K562 (cell line): ENCODE results near the gene FBXO48. TPM values are rescaled to one million over a fixed set of nuclear protein-coding genes. Genes with fewer than 3 reads are reported as not detected.

Experiments
- ARNT ChIP-seq, 2 experiments: fragments of 450-650 bp; IDR thresholded peaks; 2 replicates each; pipeline ENCODE4 v1.6.1; 2016; ENCODE audit warnings: mild to moderate bottlenecking in 1 of 2
- ATF4 ChIP-seq: fragments of 450-650 bp; formaldehyde crosslinking; IDR thresholded peaks from 2 replicates; pipeline ENCODE4 v1.4.0; 2022; ENCODE audit warnings: mild to moderate bottlenecking, moderate library complexity
- BDP1 ChIP-seq: IDR thresholded peaks from 3 replicates; pipeline ENCODE4 v1.6.1; 2011; ENCODE audit not compliant: insufficient read length, insufficient read depth
- CC2D1A ChIP-seq: fragments of 450-650 bp; IDR thresholded peaks from 2 replicates; pipeline ENCODE4 v1.6.1; 2017; ENCODE audit warnings: mild to moderate bottlenecking
- CTCF ChIP-seq, 3 experiments: IDR thresholded peaks in 2 of 3; conservative IDR thresholded peaks in 1 of 3; 2 replicates each; pipeline ENCODE4 v1.5.1; 2011 to 2012; ENCODE audit warnings: low read length in 3 of 3, mild to moderate bottlenecking in 3 of 3, control low read depth in 2 of 3, improper control_type of control experiment in 1 of 3, inconsistent platforms in 1 of 3, low read depth in 1 of 3, mixed read lengths in 1 of 3, moderate library complexity in 1 of 3; ENCODE audit not compliant: insufficient read depth in 2 of 3
- DEAF1 ChIP-seq: fragments of 450-650 bp; formaldehyde crosslinking; IDR thresholded peaks from 2 replicates; pipeline ENCODE4 v1.4.0; 2020; ENCODE audit warnings: mild to moderate bottlenecking, moderate library complexity
- E2F8 ChIP-seq: fragments of 450-650 bp; IDR thresholded peaks from 2 replicates; pipeline ENCODE4 v1.7.1; 2018; ENCODE audit warnings: mild to moderate bottlenecking, low read depth; ENCODE audit not compliant: partially characterized antibody
- MAX ChIP-seq: sonication (generic); formaldehyde crosslinking; IDR thresholded peaks from 2 replicates; pipeline ENCODE4 v1.9.0; 2022; ENCODE audit warnings: mild to moderate bottlenecking, missing genetic modification reagents
- MLX ChIP-seq, 2 experiments: fragments of 450-650 bp in 1 of 2; sonication (generic) in 1 of 2; formaldehyde crosslinking; conservative IDR thresholded peaks; 2 replicates each; pipeline versions ENCODE4 v1.4.0 to v1.8.1; 2020 to 2022; ENCODE audit warnings: mild to moderate bottlenecking in 1 of 2, missing genetic modification reagents in 1 of 2
- NFYB ChIP-seq: IDR thresholded peaks from 2 replicates; pipeline ENCODE4 v1.6.1; 2011; ENCODE audit warnings: mild to moderate bottlenecking, moderate library complexity; ENCODE audit not compliant: insufficient read length; ENCODE audit errors: extremely low read depth
- POLR2H ChIP-seq: IDR thresholded peaks from 2 replicates; pipeline ENCODE4 v1.6.1; 2016; ENCODE audit warnings: missing genetic modification characterization, low read depth, mild to moderate bottlenecking, control low read depth, missing compliant biosample characterization, moderate library complexity
- SMAD2 ChIP-seq: fragments of 150-350 bp; IDR thresholded peaks from 2 replicates; pipeline ENCODE4 v1.6.1; 2014; ENCODE audit warnings: low read depth, mild to moderate bottlenecking, low read length
- SMC3 ChIP-seq: conservative IDR thresholded peaks from 2 replicates; pipeline ENCODE4 v1.6.1; 2011; ENCODE audit warnings: low read depth, low read length, improper control_type of control experiment; ENCODE audit not compliant: insufficient read depth
- polyA plus RNA-seq, 8 experiments: library from polyadenylated mRNA; depleted of rRNA in 4 of 8; stranded (reverse) in 5 of 8; unstranded in 3 of 8; fragments of >200 nt; fragmentation: Nextera tagmentation in 2 of 8; fragmentation: Illumina TruSeq in 1 of 8; extraction: Ambion mirVana in 2 of 8; extraction: Trizol in 1 of 8; gene quantifications; 2 replicates each; pipeline versions ENCODE4 v1.2.1 to v1.2.3, GENCODE V29; 2011 to 2014; ENCODE audit warnings: inconsistent platforms in 1 of 8, missing spikeins in 1 of 8
- total RNA-seq, 7 experiments: library from RNA; depleted of rRNA in 6 of 7; stranded (reverse); fragments of >200 nt in 6 of 7; fragmentation: Illumina TruSeq in 2 of 7; extraction: Trizol in 2 of 7; gene quantifications; 2 replicates each; pipeline versions ENCODE4 v1.2.1 to v1.2.3, GENCODE V29; 2011 to 2021; ENCODE audit warnings: low replicate concordance in 1 of 7

Gene FBXO48
- total and polyA plus RNA-seq, 9 of the 15 experiments (the other 6 are each of a cell fraction or from before 2014, with no cell fraction given), result 0.36 to 1.8 (median 0.73) TPM

- TF ChIP-seq CTCF (IDR thresholded peaks at IDR 0.05 in 2 of 3, conservative IDR thresholded peaks at IDR 0.05 in 1 of 3; ENCODE audit: insufficient read depth in 2 of 3, low read depth in 1 of 3, low read length in 3 of 3), result peak; percentile 64 to 90 (median 72)
- no peak for TF ChIP-seq ATF4
- TF ChIP-seq POLR2H (tag), result 0 out of 2 replicates have a peak, but pooled peaks have one; percentile 19
- TF ChIP-seq NFYB, result no peak
- 0 out of 4 replicates have a peak, but pooled peaks of 1 of the 2 experiments have one; percentile 27 for TF ChIP-seq ARNT (IDR thresholded peaks at IDR 0.05)
- TF ChIP-seq E2F8, result no peak
- no peak for TF ChIP-seq MAX (CRISPR knock-in tag)
- 0 out of 2 replicates have a peak, but pooled peaks have one; percentile 14 for TF ChIP-seq CC2D1A
- TF ChIP-seq MLX (CRISPR knock-in tag; conservative IDR thresholded peaks at IDR 0.05), result no peak
- no peak for TF ChIP-seq BDP1
- no peak for TF ChIP-seq SMAD2
- 0 out of 2 replicates have a peak, but pooled peaks have one; percentile 57 for TF ChIP-seq SMC3
- TF ChIP-seq DEAF1 (CRISPR knock-in tag), result peak; percentile 81
Measured at GRCh38 chr2:68463287-68463877, 3.7 kb downstream of the FBXO48 start (continued).
